Measurements from ENCODE around the gene TENT5C.

Gene TENT5C

GRCh38 chr1:117581391-117581943 is 24.4 kb upstream of the TENT5C start:
- Histone ChIP-seq H3K9ac (ENCODE audit: low read depth, low read length, poor library complexity, severe bottlenecking) (no peak overlapping the region), H3K9me2 (replicated peaks; ENCODE audit: low read depth, low read length) (no peaks in the 10 kb centered on the region), H3K36me3 (ENCODE audit: insufficient read depth, low read length) (no peaks in the 10 kb centered on the region), H3K4me1 (ENCODE audit: insufficient read depth, low read length, poor library complexity, severe bottlenecking) (no peaks in the 10 kb centered on the region), H3K27me3 (ENCODE audit: insufficient read depth, low read length, poor library complexity, severe bottlenecking) (no peaks in the 10 kb centered on the region), H3K79me2 (ENCODE audit: insufficient read depth, low read length) (no peaks in the 10 kb centered on the region), H2AFZ (ENCODE audit: low read length) (no peak overlapping the region), H3K9me3 (ENCODE audit: insufficient read depth, low read depth, low read length) (no peaks in the 10 kb centered on the region), H3K4me2 (ENCODE audit: low read depth, low read length, poor library complexity, severe bottlenecking) (no peak overlapping the region), H3K4me3 (ENCODE audit: low read length, poor library complexity, severe bottlenecking) (no peak overlapping the region), H3F3A (ENCODE audit: low read depth) (no peaks in the 10 kb centered on the region), H4K20me1 (ENCODE audit: insufficient read depth, low read length, poor library complexity, severe bottlenecking) (no peaks in the 10 kb centered on the region)
- no peak for TF ChIP-seq CTCF (conservative IDR thresholded peaks at IDR 0.05; ENCODE audit: low read length)
- no peak for TF ChIP-seq EZH2phosphoT487 (IDR thresholded peaks at IDR 0.05; ENCODE audit: borderline replicate concordance)

DNA sequence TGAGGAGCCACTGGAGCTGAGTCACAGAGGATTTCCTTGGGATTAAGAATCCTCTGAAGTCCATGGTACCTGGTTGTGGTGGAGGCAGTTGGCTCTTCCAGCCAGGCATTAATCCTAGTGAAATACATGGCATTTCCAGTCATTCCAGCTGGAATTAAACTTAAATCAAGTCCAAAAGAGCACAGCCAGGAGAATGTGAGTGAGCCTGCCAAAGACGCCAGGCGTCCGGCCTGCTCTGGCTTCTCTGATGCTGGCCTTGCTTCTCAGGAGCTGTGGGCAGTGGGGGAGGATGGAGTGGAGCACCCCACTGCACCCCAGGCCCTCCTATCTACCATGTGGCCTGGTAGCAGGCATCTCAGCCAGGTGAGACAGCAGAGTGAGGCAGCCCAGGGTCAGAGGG is 23.4 kb upstream of the TENT5C start:
- H3F3A ChIP-seq (ENCODE audit: low read depth) = no peaks in the 10 kb centered on the region
- H4K20me1 ChIP-seq (ENCODE audit: insufficient read depth, low read length, poor library complexity, severe bottlenecking) = no peaks in the 10 kb centered on the region
- H3K9me3 ChIP-seq (ENCODE audit: insufficient read depth, low read depth, low read length) = no peaks in the 10 kb centered on the region
- no peaks in the 10 kb centered on the region for H3K27me3 ChIP-seq (ENCODE audit: insufficient read depth, low read length, poor library complexity, severe bottlenecking)
- H3K9ac ChIP-seq (ENCODE audit: low read depth, low read length, poor library complexity, severe bottlenecking) = no peak overlapping the region
- H3K36me3 ChIP-seq (ENCODE audit: insufficient read depth, low read length) = no peaks in the 10 kb centered on the region
- no peaks in the 10 kb centered on the region for H3K9me2 ChIP-seq (replicated peaks; ENCODE audit: low read depth, low read length)
- no peak overlapping the region for H3K4me3 ChIP-seq (ENCODE audit: low read length, poor library complexity, severe bottlenecking)
- H3K79me2 ChIP-seq (ENCODE audit: insufficient read depth, low read length) = no peaks in the 10 kb centered on the region
- H3K4me2 ChIP-seq (ENCODE audit: low read depth, low read length, poor library complexity, severe bottlenecking) = no peak overlapping the region
- TF ChIP-seq CTCF (conservative IDR thresholded peaks at IDR 0.05; ENCODE audit: low read length) (no peak), EZH2phosphoT487 (IDR thresholded peaks at IDR 0.05; ENCODE audit: borderline replicate concordance) (no peak)
- no peaks in the 10 kb centered on the region for H3K4me1 ChIP-seq (ENCODE audit: insufficient read depth, low read length, poor library complexity, severe bottlenecking)
- no peak overlapping the region for H2AFZ ChIP-seq (ENCODE audit: low read length)

DNA sequence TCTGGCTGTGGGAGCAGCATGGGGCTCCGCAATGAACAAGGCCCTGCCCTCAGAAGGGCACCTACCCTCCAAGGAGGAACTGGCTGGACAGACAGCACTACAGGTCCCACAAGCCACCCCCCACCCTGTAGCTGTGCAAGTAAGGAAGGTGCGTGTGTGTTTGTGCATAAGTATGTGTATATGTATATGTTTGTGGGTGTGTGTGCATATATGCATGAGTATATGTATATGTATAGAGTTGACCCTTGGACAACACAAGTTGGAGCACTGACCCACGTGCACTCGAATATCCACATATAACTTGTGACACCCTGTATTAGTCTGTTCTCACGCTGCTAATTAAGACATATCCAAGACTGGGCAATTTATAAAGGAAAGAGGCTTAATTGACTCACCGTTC is 22.6 kb upstream of the TENT5C start:
- TF ChIP-seq CTCF (conservative IDR thresholded peaks at IDR 0.05; ENCODE audit: low read length) (no peak), EZH2phosphoT487 (IDR thresholded peaks at IDR 0.05; ENCODE audit: borderline replicate concordance) (no peak)
- Histone ChIP-seq H3K36me3 (ENCODE audit: insufficient read depth, low read length) (no peaks in the 10 kb centered on the region), H4K20me1 (ENCODE audit: insufficient read depth, low read length, poor library complexity, severe bottlenecking) (no peaks in the 10 kb centered on the region), H3F3A (ENCODE audit: low read depth) (no peaks in the 10 kb centered on the region), H3K4me2 (ENCODE audit: low read depth, low read length, poor library complexity, severe bottlenecking) (no peak overlapping the region), H3K9me3 (ENCODE audit: insufficient read depth, low read depth, low read length) (no peaks in the 10 kb centered on the region), H3K9me2 (replicated peaks; ENCODE audit: low read depth, low read length) (no peaks in the 10 kb centered on the region), H3K4me1 (ENCODE audit: insufficient read depth, low read length, poor library complexity, severe bottlenecking) (no peaks in the 10 kb centered on the region), H3K79me2 (ENCODE audit: insufficient read depth, low read length) (no peaks in the 10 kb centered on the region), H3K9ac (ENCODE audit: low read depth, low read length, poor library complexity, severe bottlenecking) (no peak overlapping the region), H3K4me3 (ENCODE audit: low read length, poor library complexity, severe bottlenecking) (no peak overlapping the region), H2AFZ (ENCODE audit: low read length) (no peak overlapping the region), H3K27me3 (ENCODE audit: insufficient read depth, low read length, poor library complexity, severe bottlenecking) (no peaks in the 10 kb centered on the region)
